ENCODE measurements around the gene NUDCD2.

NUDCD2 gene

DNA sequence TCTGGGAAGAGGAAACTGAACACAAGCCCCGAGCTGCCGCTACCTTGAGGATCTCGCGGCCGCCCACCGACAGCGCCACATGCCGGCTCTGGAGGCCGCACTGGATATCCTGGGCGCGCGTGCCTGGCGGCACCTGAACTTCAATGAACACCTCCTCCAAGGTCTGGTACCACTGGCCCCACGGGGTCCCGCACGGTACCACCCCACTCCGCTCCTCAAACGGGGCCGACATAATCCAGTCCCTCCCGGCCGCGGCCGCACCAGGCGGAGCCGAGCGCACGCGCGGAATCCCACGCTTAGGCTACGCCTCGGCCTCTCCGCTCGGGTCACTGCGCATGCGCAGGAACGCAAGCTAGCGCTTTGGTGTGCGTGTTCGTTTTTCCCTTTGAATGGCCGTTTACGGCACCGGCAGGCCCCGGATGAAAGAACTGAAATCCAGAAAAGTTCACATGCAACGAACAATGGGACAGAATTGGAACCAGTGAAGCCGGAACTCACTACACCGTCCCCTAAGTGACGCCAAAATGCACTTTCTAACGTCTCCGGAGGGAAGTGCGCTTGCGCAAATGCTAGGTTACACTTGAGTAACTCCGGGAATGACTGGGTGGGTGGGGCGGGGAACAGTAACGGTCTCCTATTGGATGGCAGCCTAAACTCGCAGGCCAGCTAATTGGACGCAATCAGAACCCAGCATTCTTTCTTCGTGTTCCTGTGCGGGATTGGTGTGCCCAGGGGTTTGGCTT lies at the start of gene NUDCD2:
Gene NUDCD2 (minus strand): TSS at position 284 of the 743 bp plus-strand sequence. CDS start 52 bp downstream, at position 232.
- DNase-seq (ENCODE audit: low spot score), result peak; percentile 98

DNA sequence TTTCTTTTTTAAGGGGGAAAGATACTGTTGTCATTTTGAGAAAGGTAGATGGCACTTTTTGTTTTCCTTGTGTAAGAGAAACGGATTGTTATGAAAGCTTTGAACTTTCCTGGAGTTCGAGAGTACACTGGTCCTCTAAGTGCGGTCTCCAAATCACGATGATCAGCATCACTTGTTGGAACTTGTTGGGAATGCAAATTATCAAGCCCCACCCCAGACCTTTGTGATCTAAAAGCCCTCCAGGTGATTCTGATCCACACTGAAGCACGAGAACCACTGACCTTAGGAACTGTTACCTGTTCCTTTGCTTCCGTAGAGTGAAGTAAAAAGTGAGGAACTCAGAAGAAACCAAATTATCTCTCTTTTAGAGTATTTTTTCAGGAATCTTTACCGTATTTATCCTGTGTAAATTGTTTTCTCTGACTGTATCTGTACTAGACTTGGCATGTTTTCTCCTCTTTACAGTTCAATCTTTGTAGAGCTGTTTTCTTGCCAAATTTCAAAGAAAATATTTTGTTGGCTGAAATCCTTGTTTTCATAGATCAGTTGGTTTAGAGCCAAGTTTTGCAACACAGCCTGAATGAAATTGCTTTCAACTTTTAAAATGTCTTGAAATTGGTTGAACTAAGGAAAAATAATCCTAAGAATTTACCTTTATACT lies 49.5 kb upstream of the NUDCD2 start:
- DNase-seq (ENCODE audit: low spot score), result peak; percentile 80

GRCh38 chr5:163508753-163509152 lies 48.9 kb upstream of the NUDCD2 start:
- no peak for DNase-seq (ENCODE audit: low spot score)

DNA sequence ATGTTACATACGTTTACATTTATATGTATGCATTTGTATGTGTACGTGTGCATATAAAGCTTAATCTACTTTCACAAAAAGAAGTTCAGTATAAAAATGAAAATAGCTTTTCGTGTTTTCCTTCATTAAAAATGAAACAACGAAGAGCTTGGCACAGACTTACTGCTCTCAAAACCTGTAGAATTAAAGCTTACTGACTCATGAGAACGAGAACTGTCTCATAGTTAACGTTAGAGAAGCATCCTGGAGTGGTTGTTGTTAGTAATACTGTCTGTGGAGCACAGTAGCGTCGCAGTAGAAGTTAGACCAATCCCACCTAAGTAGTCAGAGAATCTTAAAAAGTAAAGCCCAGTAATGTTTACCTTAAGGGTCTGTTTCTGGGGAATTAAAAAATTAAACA lies 46.8 kb upstream of the NUDCD2 start:
- DNase-seq (ENCODE audit: low spot score), result peak; percentile 15

DNA sequence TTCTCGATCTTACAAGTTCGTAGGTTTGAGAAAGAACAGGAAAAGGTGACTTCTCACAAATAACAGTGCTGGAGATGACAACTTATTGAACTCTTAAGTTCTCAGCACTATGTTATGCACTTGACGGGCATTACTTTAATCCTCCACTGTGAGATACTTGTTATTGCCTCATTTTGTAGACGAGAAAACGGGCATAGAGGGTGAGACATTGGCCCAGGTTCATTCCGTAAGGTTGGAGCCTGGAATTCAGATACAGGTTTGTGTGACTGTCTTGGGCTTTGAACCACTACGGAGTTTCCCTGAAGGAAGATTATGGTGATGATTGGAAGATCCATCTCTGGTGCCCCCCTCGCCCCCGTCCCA lies 46.2 kb upstream of the NUDCD2 start:
- DNase-seq (ENCODE audit: low spot score), result no peak

DNA sequence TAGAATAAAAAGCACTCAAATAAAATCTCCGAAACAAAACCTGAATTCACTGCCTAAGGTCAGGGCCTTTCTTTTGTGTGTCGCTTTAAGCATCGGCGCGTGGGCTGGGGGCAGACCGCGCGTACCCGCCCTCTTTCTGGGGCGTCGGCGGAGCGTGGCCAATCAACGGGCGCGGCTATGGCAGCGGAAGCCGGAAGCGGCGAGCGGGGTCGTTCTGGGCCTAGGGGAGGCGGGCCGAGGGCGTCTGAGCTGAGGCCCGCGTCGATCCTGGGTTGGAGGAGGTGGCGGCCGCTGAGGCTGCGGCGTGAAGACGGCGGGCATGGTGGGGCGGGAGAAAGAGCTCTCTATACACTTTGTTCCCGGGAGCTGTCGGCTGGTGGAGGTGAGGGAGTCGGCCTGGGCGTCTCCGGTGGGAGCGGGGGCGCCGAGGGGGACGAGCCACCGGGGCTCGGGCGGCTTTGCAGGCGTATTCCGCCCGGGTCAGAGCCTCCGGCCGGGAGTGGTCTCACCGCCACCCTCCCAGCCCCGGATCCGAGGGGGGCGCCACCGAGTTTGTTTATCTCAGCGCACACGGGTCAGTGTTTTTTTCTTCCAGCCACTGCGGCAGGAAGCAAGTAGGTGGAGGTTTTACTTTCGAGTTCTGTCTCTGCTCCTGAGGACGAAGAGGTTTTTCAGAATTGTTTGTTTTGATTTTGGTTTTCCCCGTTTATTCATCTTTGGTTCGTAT lies 45.6 kb upstream of the NUDCD2 start, which contains the start of gene MAT2B:
Gene MAT2B (plus strand): TSS at position 252 of the 727 bp plus-strand sequence. CDS start 68 bp downstream, at position 320.
- DNase-seq (ENCODE audit: low spot score), result peak; percentile 97

- DNase-seq (ENCODE audit: low spot score), result no peak
Observed at GRCh38 chr5:163505049-163505367, 45.1 kb upstream of the NUDCD2 start.

DNA sequence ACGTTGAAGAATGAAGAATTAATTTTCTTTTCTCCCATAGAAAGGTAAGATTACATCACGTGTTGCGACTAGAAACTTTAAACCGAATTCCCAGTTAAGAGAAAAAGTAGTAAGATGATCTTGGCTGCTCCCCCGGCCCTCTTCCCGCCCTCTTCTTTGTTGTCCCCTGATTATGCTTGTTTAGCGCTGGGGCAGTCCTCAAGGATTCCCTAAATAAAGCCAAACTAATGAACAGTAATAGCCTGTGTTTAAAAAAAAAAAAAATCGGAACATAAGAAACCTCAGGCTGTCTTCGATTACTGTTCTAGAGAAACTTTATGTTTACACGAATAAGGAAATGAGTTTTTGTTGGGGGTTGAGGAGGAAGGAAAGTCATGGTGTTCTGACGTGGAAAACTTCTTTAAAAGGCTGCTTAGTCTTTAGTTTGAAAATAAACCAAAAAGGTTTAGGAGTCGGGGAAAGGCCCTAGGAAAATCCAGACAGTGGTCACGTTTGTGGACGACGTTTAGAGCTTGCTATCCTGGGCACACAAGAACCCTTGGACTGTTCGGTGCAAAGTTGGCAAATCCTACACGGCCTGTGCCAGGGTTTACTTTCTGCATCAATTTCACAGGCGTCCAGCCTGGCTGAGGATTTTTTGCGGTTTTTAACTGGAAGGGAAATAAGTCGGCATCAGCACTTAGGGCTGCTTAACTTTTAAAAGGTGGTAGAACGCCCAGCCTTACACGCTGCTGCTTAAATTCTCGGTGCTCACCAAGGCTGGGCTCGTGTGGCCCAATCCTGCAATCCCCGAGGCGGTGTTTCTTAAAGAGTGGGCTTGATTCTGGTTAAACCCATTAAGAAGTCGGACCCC lies 44.4 kb upstream of the NUDCD2 start:
- peak; percentile 25 for DNase-seq (ENCODE audit: low spot score)

- DNase-seq (ENCODE audit: low spot score), result peak; percentile 80
Observed at GRCh38 chr5:163503106-163504078, 43.5 kb upstream of the NUDCD2 start.

- no peak for DNase-seq (ENCODE audit: low spot score)
Observed at GRCh38 chr5:163502521-163502920, 42.6 kb upstream of the NUDCD2 start.

- no peak for DNase-seq (ENCODE audit: low spot score)
Observed at GRCh38 chr5:163498886-163499285, 39.0 kb upstream of the NUDCD2 start.

- DNase-seq (ENCODE audit: low spot score), result no peak
Observed at GRCh38 chr5:163497315-163497714, 37.4 kb upstream of the NUDCD2 start.

DNA sequence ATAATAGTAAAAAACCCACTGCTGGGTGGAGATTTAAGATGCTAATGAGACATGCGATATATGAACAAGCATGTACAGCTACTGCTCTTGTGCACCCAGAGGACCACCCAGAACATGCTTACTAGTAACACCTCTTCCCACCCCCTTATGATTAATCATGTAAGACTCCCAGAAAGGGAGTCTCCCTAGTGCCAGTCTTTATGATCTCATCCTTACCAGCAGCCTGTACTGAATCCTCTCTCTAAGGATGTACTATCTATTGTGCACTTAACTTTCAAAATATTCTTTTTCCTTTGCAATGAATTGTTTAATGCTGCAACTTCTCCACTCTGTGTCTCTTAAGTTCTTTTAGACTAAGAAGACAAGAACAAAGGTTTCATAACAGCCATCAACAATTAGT lies 36.4 kb upstream of the NUDCD2 start:
- DNase-seq (ENCODE audit: low spot score), result no peak

GRCh38 chr5:163489745-163490075 lies 29.8 kb upstream of the NUDCD2 start:
- no peak for DNase-seq (ENCODE audit: low spot score)

- DNase-seq (ENCODE audit: low spot score), result no peak
Observed at GRCh38 chr5:163489055-163489744, 29.3 kb upstream of the NUDCD2 start.

- DNase-seq (ENCODE audit: low spot score), result no peak
Observed at GRCh38 chr5:163478982-163479271, 19.0 kb upstream of the NUDCD2 start.

DNA sequence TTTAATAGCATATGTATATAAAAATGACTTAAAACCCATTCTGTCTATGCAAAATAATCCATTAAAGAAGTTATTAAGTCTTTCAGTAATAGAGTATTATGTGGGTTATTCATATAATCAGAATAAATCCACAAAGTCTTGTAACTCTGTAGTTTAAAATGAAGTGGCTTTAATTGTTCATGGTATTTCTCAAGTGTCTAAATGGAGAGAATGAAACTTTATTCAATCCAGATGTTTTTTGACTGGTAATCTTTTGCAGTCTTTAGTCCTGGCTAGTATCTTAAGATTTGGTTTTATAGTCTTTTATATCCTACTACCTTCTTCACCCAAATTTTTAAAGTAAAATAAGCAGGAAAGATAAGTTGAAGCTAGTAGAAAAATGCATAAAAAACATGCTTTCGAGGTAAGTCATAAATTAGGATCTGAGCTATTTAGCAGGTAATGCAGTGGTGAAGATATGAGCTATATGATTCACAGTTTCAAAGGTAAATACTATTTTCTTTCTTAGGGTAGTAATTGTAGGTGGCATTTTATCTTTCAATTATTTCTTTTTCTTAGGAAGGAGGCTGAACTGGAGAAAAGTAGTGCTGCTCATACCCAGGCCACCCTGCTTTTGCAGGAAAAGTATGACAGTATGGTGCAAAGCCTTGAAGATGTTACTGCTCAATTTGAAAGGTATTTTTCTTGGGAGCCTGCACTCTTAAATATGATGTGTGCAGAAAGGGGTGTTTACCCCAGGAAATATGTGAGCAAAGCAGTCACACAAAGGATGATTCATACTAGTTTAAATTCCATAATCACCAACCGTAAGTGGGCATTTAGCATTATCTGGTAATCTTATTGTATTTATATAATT lies 18.5 kb upstream of the NUDCD2 start:
- DNase-seq (ENCODE audit: low spot score), result no peak

GRCh38 chr5:163475411-163475810 lies 15.5 kb upstream of the NUDCD2 start:
- no peak for DNase-seq (ENCODE audit: low spot score)

- peak; percentile 39 for DNase-seq (ENCODE audit: low spot score)
Observed at GRCh38 chr5:163473635-163474243, 13.8 kb upstream of the NUDCD2 start.

All from LoVo (cell line).